ENCODE measurements around the gene ZC2HC1B. TPM values are rescaled to one million over a fixed set of nuclear protein-coding genes. Genes with fewer than 3 reads are reported as not detected.
"Not testable (repeated sequence)": the region's sequence is repeated elsewhere in the genome, so short reads cannot be mapped to it uniquely, and the experiment has no call there.

ZC2HC1B gene
- not detected for total RNA-seq
- long read RNA-seq = 0 reads

- ATAC-seq (ENCODE audit: poor library complexity) = no peak
- intact Hi-C loops (cut with DNase I) = no loop called here
- no peak for DNase-seq
These were observed at the start of gene ZC2HC1B for GRCh38 chr6:143864234-143864633. Gene ZC2HC1B, plus strand, starts transcription at chr6:143864474. Its CDS starts 66 bp downstream, at chr6:143864540.

GRCh38 chr6:143817621-143818020, 46.7 kb upstream of the ZC2HC1B start:
- DNase-seq (no peak), ATAC-seq (ENCODE audit: poor library complexity) (no peak)
- intact Hi-C loops (cut with DNase I) = no loop called here

- intact Hi-C loops (cut with DNase I) = no loop called here
- ATAC-seq (ENCODE audit: poor library complexity) (no peak), DNase-seq (no peak)
These were observed 42.9 kb upstream of the ZC2HC1B start for GRCh38 chr6:143821359-143821758.

GRCh38 chr6:143822584-143823024, 41.7 kb upstream of the ZC2HC1B start:
- no peak for DNase-seq
- intact Hi-C loops (cut with DNase I) = no loop called here
- no peak for ATAC-seq (ENCODE audit: poor library complexity)

- ATAC-seq (ENCODE audit: poor library complexity) (no peak), DNase-seq (no peak)
- intact Hi-C loops (cut with DNase I) = no loop called here
These were observed 40.7 kb upstream of the ZC2HC1B start for GRCh38 chr6:143823548-143823947.

- no peak for ATAC-seq (ENCODE audit: poor library complexity)
- intact Hi-C loops (cut with DNase I) = no loop called here
- no peak for DNase-seq
These were observed 35.7 kb upstream of the ZC2HC1B start for GRCh38 chr6:143828572-143828971.

- DNase-seq = no peak
- intact Hi-C loops (cut with DNase I) = no loop called here
- ATAC-seq (ENCODE audit: poor library complexity) = no peak
These were observed 28.1 kb upstream of the ZC2HC1B start for GRCh38 chr6:143836150-143836549.

GRCh38 chr6:143838395-143838794, 25.9 kb upstream of the ZC2HC1B start:
- no peak for DNase-seq
- no peak for ATAC-seq (ENCODE audit: poor library complexity)
- intact Hi-C loops (cut with DNase I) = no loop called here

GRCh38 chr6:143839196-143839595, 25.1 kb upstream of the ZC2HC1B start:
- ATAC-seq (ENCODE audit: poor library complexity) (no peak), DNase-seq (no peak)
- intact Hi-C loops (cut with DNase I) = no loop called here

GRCh38 chr6:143840595-143841265, 23.5 kb upstream of the ZC2HC1B start:
- intact Hi-C loops (cut with DNase I) = loop anchor here (5.0 kb wide), 1 partner anchor 263 kb away; no protein-coding TSS in a partner anchor
- DNase-seq (no peak), ATAC-seq (ENCODE audit: poor library complexity) (no peak)

GRCh38 chr6:143842461-143842901, 21.8 kb upstream of the ZC2HC1B start:
- intact Hi-C loops (cut with DNase I) = loop anchor here (5.0 kb wide), 1 partner anchor 265 kb away; no protein-coding TSS in a partner anchor
- DNase-seq (no peak), ATAC-seq (ENCODE audit: poor library complexity) (peak; percentile 49)

- intact Hi-C loops (cut with DNase I) = loop anchor here (5.0 kb wide), 1 partner anchor 266 kb away; no protein-coding TSS in a partner anchor
- peak; percentile 98 for DNase-seq
- peak; percentile 100 for ATAC-seq (ENCODE audit: poor library complexity)
These were observed 21.2 kb upstream of the ZC2HC1B start, which contains the start of gene LTV1 for GRCh38 chr6:143842902-143843676. Gene LTV1, plus strand, starts transcription at chr6:143843338. Its CDS starts 140 bp downstream, at chr6:143843478.

GRCh38 chr6:143843677-143843999, 20.6 kb upstream of the ZC2HC1B start:
- ATAC-seq (ENCODE audit: poor library complexity) = no peak
- no peak for DNase-seq
- intact Hi-C loops (cut with DNase I) = loop anchor here (5.0 kb wide), 1 partner anchor 266 kb away; no protein-coding TSS in a partner anchor

GRCh38 chr6:143844006-143844405, 20.3 kb upstream of the ZC2HC1B start:
- no peak for ATAC-seq (ENCODE audit: poor library complexity)
- DNase-seq = no peak
- intact Hi-C loops (cut with DNase I) = loop anchor here (5.0 kb wide), 1 partner anchor 267 kb away; no protein-coding TSS in a partner anchor

GRCh38 chr6:143845033-143845432, 19.2 kb upstream of the ZC2HC1B start:
- intact Hi-C loops (cut with DNase I) = no loop called here
- DNase-seq = no peak
- no peak for ATAC-seq (ENCODE audit: poor library complexity)

GRCh38 chr6:143851706-143852105, 12.6 kb upstream of the ZC2HC1B start:
- intact Hi-C loops (cut with DNase I); DNase-seq; ATAC-seq (ENCODE audit: poor library complexity): not testable (repeated sequence)

- intact Hi-C loops (cut with DNase I); ATAC-seq (ENCODE audit: poor library complexity); DNase-seq: not testable (repeated sequence)
These were observed 9.2 kb upstream of the ZC2HC1B start for GRCh38 chr6:143855057-143855456.

GRCh38 chr6:143856762-143857161, 7.5 kb upstream of the ZC2HC1B start:
- DNase-seq; ATAC-seq (ENCODE audit: poor library complexity); intact Hi-C loops (cut with DNase I): not testable (repeated sequence)

- intact Hi-C loops (cut with DNase I) = no loop called here
- ATAC-seq (ENCODE audit: poor library complexity) (no peak), DNase-seq (no peak)
These were observed 6.6 kb upstream of the ZC2HC1B start for GRCh38 chr6:143857651-143858050.
